H1 (cell line): Measurements from ENCODE around the gene CARD18. TPM values are rescaled to one million over a fixed set of nuclear protein-coding genes. Genes with fewer than 3 reads are reported as not detected.

Source experiments
- CTCF ChIA-PET: fragments of 300-600 bp; sonication (Branson Sonifier 250); formaldehyde crosslinking; loops from one replicate; lab custom pipeline; 2021; ENCODE audit not compliant: partially characterized antibody; lab: Charles Lee
- POLR2A ChIA-PET: fragments of 300-600 bp; sonication (Branson Sonifier 250); formaldehyde crosslinking; loops from one replicate; lab custom pipeline; 2021; ENCODE audit warnings: inconsistent platforms; ENCODE audit not compliant: partially characterized antibody; lab: Charles Lee
- DNase-seq, 2 experiments: peaks; one replicate each; pipeline versions ENCODE4 v3.0.0 to v3.0.0-alpha.2; 2010 to 2022; ENCODE audit warnings: low spot score in 2 of 2, low read depth in 1 of 2, mixed read lengths in 1 of 2
- FAIRE-seq: peaks from 2 replicates; lab custom pipeline; 2011; peaks lifted over from hg19 to GRCh38; lab: Jason Lieb, UNC
- H2AFZ ChIP-seq: 2 replicates; pipeline ENCODE4 v1.8.1; 2012; ENCODE audit warnings: low read length, inconsistent platforms
- H2AK5ac ChIP-seq: 2 replicates; pipeline ENCODE4 v1.6.1; 2013; ENCODE audit warnings: low read depth, low read length
- H2BK120ac ChIP-seq: replicated peaks from 2 replicates; pipeline ENCODE3; 2013; ENCODE audit warnings: low read depth, low read length, inconsistent platforms
- H2BK12ac ChIP-seq: 2 replicates; pipeline ENCODE4 v1.6.1; 2013; ENCODE audit warnings: low read depth, low read length
- H2BK15ac ChIP-seq: 2 replicates; pipeline ENCODE4 v1.6.1; 2013; ENCODE audit warnings: low read length
- H2BK20ac ChIP-seq: 2 replicates; pipeline ENCODE4 v1.6.1; 2013; ENCODE audit warnings: low read length
- H2BK5ac ChIP-seq: 2 replicates; pipeline ENCODE4 v1.6.1; 2013; ENCODE audit warnings: low read depth, low read length
- H3K14ac ChIP-seq: 2 replicates; pipeline ENCODE4 v1.6.1; 2013; ENCODE audit warnings: inconsistent platforms; ENCODE audit not compliant: insufficient read length
- H3K18ac ChIP-seq: 2 replicates; pipeline ENCODE4 v1.6.1; 2013; ENCODE audit warnings: low read length; ENCODE audit errors: extremely low read depth
- H3K23ac ChIP-seq: 2 replicates; pipeline ENCODE4 v1.6.1; 2013; ENCODE audit warnings: inconsistent platforms; ENCODE audit not compliant: insufficient read length
- H3K23me2 ChIP-seq: 2 replicates; pipeline ENCODE4 v1.6.1; 2013; ENCODE audit warnings: low read depth, low read length
- H3K27ac ChIP-seq: 2 replicates; pipeline ENCODE4 v1.6.1; 2011; ENCODE audit warnings: low read depth, low read length, inconsistent platforms
- H3K27me3 ChIP-seq, 4 experiments: replicated peaks in 1 of 4; 1 replicate in 1 of 4; 2 replicates in 3 of 4; pipeline versions ENCODE4 v1.6.1 to v1.8.1; 2011 to 2013; ENCODE audit warnings: low read length in 3 of 4, mild to moderate bottlenecking in 3 of 4, inconsistent platforms in 2 of 4, mixed read lengths in 2 of 4, moderate library complexity in 1 of 4; ENCODE audit not compliant: control insufficient read depth in 3 of 4, insufficient read depth in 3 of 4; ENCODE audit errors: extremely low read depth in 1 of 4
- H3K36me3 ChIP-seq, 4 experiments: 2 replicates each; pipeline versions ENCODE4 v1.6.1 to v1.8.1; 2011 to 2013; ENCODE audit warnings: mild to moderate bottlenecking in 4 of 4, low read length in 3 of 4, moderate library complexity in 2 of 4, control low read depth in 1 of 4, inconsistent platforms in 1 of 4; ENCODE audit not compliant: insufficient read depth in 4 of 4, control insufficient read depth in 2 of 4
- H3K4ac ChIP-seq: replicated peaks from 2 replicates; pipeline ENCODE3; 2013; ENCODE audit warnings: low read length, low read depth, mixed read lengths, inconsistent platforms; ENCODE audit not compliant: insufficient read length
- H3K4me1 ChIP-seq, 4 experiments: replicated peaks in 1 of 4; 1 replicate in 1 of 4; 2 replicates in 3 of 4; pipeline versions ENCODE4 v1.6.1 to v1.8.1; 2011 to 2013; ENCODE audit warnings: low read length in 3 of 4, inconsistent platforms in 2 of 4, mixed read lengths in 1 of 4; ENCODE audit not compliant: insufficient read depth in 4 of 4, control insufficient read depth in 3 of 4
- H3K4me2 ChIP-seq, 2 experiments: 2 replicates each; pipeline versions ENCODE4 v1.6.1 to v1.8.1; 2011 to 2013; ENCODE audit warnings: low read depth in 2 of 2, low read length in 2 of 2, control low read depth in 1 of 2, inconsistent platforms in 1 of 2, mild to moderate bottlenecking in 1 of 2; ENCODE audit not compliant: insufficient read depth in 1 of 2
- H3K4me3 ChIP-seq, 4 experiments: fragments of 200-600, 300-600 bp in 1 of 4; sonication (generic), shearing (Covaris generic), sonication (Bioruptor Twin) in 1 of 4; 2 replicates each; pipeline versions ENCODE4 v1.5.1 to v1.8.1; 2011 to 2016; ENCODE audit warnings: low read length in 4 of 4, low read depth in 3 of 4, control low read depth in 2 of 4, inconsistent platforms in 2 of 4, mild to moderate bottlenecking in 2 of 4, mixed read lengths in 1 of 4, moderate library complexity in 1 of 4; ENCODE audit not compliant: insufficient read depth in 2 of 4; ENCODE audit errors: extremely low read depth in 1 of 4
- H3K56ac ChIP-seq: replicated peaks from 2 replicates; pipeline ENCODE3; 2013; ENCODE audit warnings: low read depth, mild to moderate bottlenecking, mixed read lengths, low read length, inconsistent platforms; ENCODE audit not compliant: insufficient read length
- H3K79me1 ChIP-seq: 2 replicates; pipeline ENCODE4 v1.6.1; 2013; ENCODE audit warnings: low read depth, low read length, control low read depth
- H3K79me2 ChIP-seq, 2 experiments: 2 replicates each; pipeline versions ENCODE4 v1.6.1 to v1.8.1; 2012 to 2013; ENCODE audit warnings: low read length in 2 of 2, mild to moderate bottlenecking in 2 of 2, inconsistent platforms in 1 of 2; ENCODE audit not compliant: insufficient read depth in 2 of 2, control insufficient read depth in 1 of 2
- H3K9ac ChIP-seq, 4 experiments: replicated peaks in 1 of 4; 1 replicate in 1 of 4; 2 replicates in 3 of 4; pipeline versions ENCODE4 v1.6.1 to v1.8.1; 2011 to 2013; ENCODE audit warnings: low read depth in 3 of 4, low read length in 3 of 4, control low read depth in 2 of 4, mild to moderate bottlenecking in 2 of 4, moderate library complexity in 2 of 4, inconsistent platforms in 1 of 4; ENCODE audit errors: extremely low read depth in 1 of 4
- H3K9me3 ChIP-seq, 2 experiments: 2 replicates each; pipeline versions ENCODE4 v1.6.1 to v1.8.1; 2012 to 2013; ENCODE audit warnings: mild to moderate bottlenecking in 2 of 2, moderate library complexity in 2 of 2, control low read depth in 1 of 2, inconsistent platforms in 1 of 2, low read depth in 1 of 2, low read length in 1 of 2, mixed read lengths in 1 of 2; ENCODE audit not compliant: insufficient read depth in 2 of 2
- H4K20me1 ChIP-seq, 2 experiments: replicated peaks in 1 of 2; 2 replicates each; pipeline versions ENCODE3 to v1.8.1; 2011 to 2013; ENCODE audit warnings: inconsistent platforms in 2 of 2, low read length in 2 of 2, mild to moderate bottlenecking in 1 of 2; ENCODE audit not compliant: insufficient read depth in 2 of 2, control insufficient read depth in 1 of 2
- H4K5ac ChIP-seq: 2 replicates; pipeline ENCODE4 v1.6.1; 2013; ENCODE audit warnings: low read length, low read depth, mixed read lengths, inconsistent platforms; ENCODE audit not compliant: insufficient read length
- H4K8ac ChIP-seq: 2 replicates; pipeline ENCODE4 v1.8.0; 2013; ENCODE audit warnings: mild to moderate bottlenecking, moderate library complexity, low read length, inconsistent platforms; ENCODE audit not compliant: insufficient read depth; ENCODE audit errors: extremely low read depth
- H4K91ac ChIP-seq: replicated peaks from 2 replicates; pipeline ENCODE3; 2013; ENCODE audit warnings: low read length, mixed read lengths, inconsistent platforms; ENCODE audit not compliant: insufficient read length
- BCL11A ChIP-seq, 2 experiments: IDR thresholded peaks; one replicate each; pipeline ENCODE4 v1.6.1; 2011; ENCODE audit warnings: low read depth in 2 of 2, low read length in 2 of 2, mild to moderate bottlenecking in 2 of 2
- EGR1 ChIP-seq: IDR thresholded peaks from 2 replicates; pipeline ENCODE4 v1.6.1; 2011; ENCODE audit warnings: low read depth, low read length, borderline replicate concordance
- EZH2 ChIP-seq: fragments of 200-600 bp; sonication (generic); IDR thresholded peaks from 2 replicates; pipeline ENCODE4 v1.7.1; 2012; ENCODE audit warnings: low read depth, mild to moderate bottlenecking, moderate library complexity, low read length, inconsistent platforms; ENCODE audit not compliant: severe bottlenecking
- GABPA ChIP-seq: IDR thresholded peaks from 2 replicates; pipeline ENCODE4 v1.6.1; 2011; ENCODE audit warnings: mild to moderate bottlenecking, low read length, moderate library complexity, borderline replicate concordance; ENCODE audit not compliant: insufficient read depth
- HDAC2 ChIP-seq, 2 experiments: fragments of 300-600 bp in 1 of 2; sonication (generic) in 1 of 2; IDR thresholded peaks; 2 replicates each; pipeline ENCODE4 v1.6.1; 2011 to 2012; ENCODE audit warnings: low read depth in 2 of 2, low read length in 2 of 2, mild to moderate bottlenecking in 2 of 2, moderate library complexity in 2 of 2, borderline replicate concordance in 1 of 2, inconsistent platforms in 1 of 2
- KDM1A ChIP-seq: fragments of 200-600, 300-600 bp; sonication (generic); IDR thresholded peaks from 2 replicates; pipeline ENCODE4 v1.7.1; 2016; ENCODE audit warnings: mild to moderate bottlenecking, low read length, borderline replicate concordance
- PHF8 ChIP-seq: fragments of 200-600 bp; sonication (generic); conservative IDR thresholded peaks from 2 replicates; pipeline ENCODE4 v1.7.1; 2012; ENCODE audit warnings: low read depth, mild to moderate bottlenecking, inconsistent platforms, low read length, moderate library complexity
- POLR2AphosphoS5 ChIP-seq: IDR thresholded peaks from 2 replicates; pipeline ENCODE4 v1.6.1; 2011; ENCODE audit warnings: low read depth, low read length
- RAD21 ChIP-seq, 2 experiments: IDR thresholded peaks in 1 of 2; conservative IDR thresholded peaks in 1 of 2; 2 replicates each; pipeline ENCODE4 v1.6.1; 2011; ENCODE audit warnings: low read depth in 2 of 2, low read length in 2 of 2, improper control_type of control experiment in 1 of 2, inconsistent platforms in 1 of 2, mild to moderate bottlenecking in 1 of 2, moderate library complexity in 1 of 2
- RXRA ChIP-seq: IDR thresholded peaks from 2 replicates; pipeline ENCODE4 v1.6.1; 2011; ENCODE audit warnings: low read depth, mild to moderate bottlenecking, low read length, moderate library complexity; ENCODE audit not compliant: insufficient read depth
- TAF7 ChIP-seq: optimal IDR thresholded peaks from 2 replicates; pipeline ENCODE3; 2011; ENCODE audit warnings: low read depth, mild to moderate bottlenecking, inconsistent platforms, low read length, moderate library complexity, borderline replicate concordance
- WGBS, 2 experiments: shearing (Covaris generic) in 1 of 2; methylation state at CpG; one replicate each; pipeline versions ENCODE4 v1.1.6 to v1.1.7; 2013 to 2015; ENCODE audit warnings: low lambda C conversion rate in 2 of 2, mixed read lengths in 2 of 2, inconsistent platforms in 1 of 2, low coverage in 1 of 2, missing lambda C conversion rate in 1 of 2; ENCODE audit not compliant: insufficient replicate concordance in 2 of 2, insufficient coverage in 1 of 2, insufficient read length in 1 of 2; ENCODE audit errors: extremely low coverage in 1 of 2, missing lambda C conversion rate in 1 of 2; 5-methylcytosine and 5-hydroxymethylcytosine counted together
- polyA plus RNA-seq, 7 experiments: library from polyadenylated mRNA; depleted of rRNA in 3 of 7; stranded (reverse) in 5 of 7; unstranded in 2 of 7; fragments of >200 nt in 5 of 7; fragments of 200-250 nt in 2 of 7; gene quantifications; 1 replicate in 5 of 7; 2 replicates in 1 of 7; 4 replicates in 1 of 7; pipeline versions ENCODE4 v1.2.1 to v1.2.3, GENCODE V29; 2011 to 2013; ENCODE audit warnings: missing spikeins in 2 of 7, mixed read lengths in 2 of 7
- total RNA-seq: library from RNA; stranded (reverse); fragmentation: NEBNext Ultra II Directional; extraction: Animal tissue kit (Norgen Biotek cat#: 25700); gene quantifications from 2 replicates; pipeline ENCODE4 v1.2.1, GENCODE V29; 2021

Gene CARD18
- total and polyA plus RNA-seq, 2 of the 8 experiments (the other 6 are each of a cell fraction or from before 2014, with no cell fraction given): not detected

- FAIRE-seq (no peak), DNase-seq (no peak)
- H3K79me1 ChIP-seq: no peaks in the 10 kb centered on the region
- H3K56ac ChIP-seq: no peak overlapping the region
- H2BK5ac ChIP-seq: no peak overlapping the region
- H3K4ac ChIP-seq: no peak overlapping the region
- WGBS, 2 experiments: 95% methylated on average over 4 of the region's 4 CpGs; no CpG with 5 or more reads in 1 of the 2 experiments
- H4K5ac ChIP-seq: no peak overlapping the region
- H3K4me1 ChIP-seq: 0 out of 7 replicates have a peak, but pooled peaks cover 0 to 5% (median 0%) of the 10 kb centered on the region in 4 experiments
- H2AK5ac ChIP-seq: no peak overlapping the region
- no peak overlapping the region for H4K8ac ChIP-seq
- no peaks in the 10 kb centered on the region for H3K36me3 ChIP-seq
- H2BK20ac ChIP-seq: no peak overlapping the region
- H2BK120ac ChIP-seq: no peak overlapping the region
- no peak overlapping the region for H3K14ac ChIP-seq
- no peak overlapping the region for H2BK12ac ChIP-seq
- ChIA-PET POLR2A (no interaction called here), CTCF (no interaction called here)
- TF ChIP-seq BCL11A (IDR thresholded peaks at IDR 0.05; ENCODE audit: low read depth in 2 of 2, low read length in 2 of 2): no peak
- TF ChIP-seq TAF7: no peak
- TF ChIP-seq EZH2: no peak
- TF ChIP-seq KDM1A: no peak
- TF ChIP-seq HDAC2 (IDR thresholded peaks at IDR 0.05; ENCODE audit: borderline replicate concordance in 1 of 2, low read depth in 2 of 2, low read length in 2 of 2): no peak
- TF ChIP-seq PHF8: no peak
- no peak for TF ChIP-seq POLR2AphosphoS5
- no peak for TF ChIP-seq RXRA
- TF ChIP-seq EGR1: no peak
- no peak for TF ChIP-seq GABPA
- TF ChIP-seq RAD21 (IDR thresholded peaks at IDR 0.05 in 1 of 2, conservative IDR thresholded peaks at IDR 0.05 in 1 of 2; ENCODE audit: low read depth in 2 of 2, low read length in 2 of 2): no peak
- H3K18ac ChIP-seq: no peak overlapping the region
- H3K4me3 ChIP-seq: no peak overlapping the region
- no peak overlapping the region for H3K9ac ChIP-seq
- H3K9me3 ChIP-seq: no peaks in the 10 kb centered on the region
- no peaks in the 10 kb centered on the region for H4K20me1 ChIP-seq
- H2AFZ ChIP-seq: no peak overlapping the region
- H3K4me2 ChIP-seq: no peak overlapping the region
- H3K23ac ChIP-seq: no peak overlapping the region
- no peaks in the 10 kb centered on the region for H3K27me3 ChIP-seq
- H4K91ac ChIP-seq: no peak overlapping the region
- no peaks in the 10 kb centered on the region for H3K79me2 ChIP-seq
- no peaks in the 10 kb centered on the region for H3K23me2 ChIP-seq
- no peak overlapping the region for H3K27ac ChIP-seq
- H2BK15ac ChIP-seq: no peak overlapping the region
Measured at GRCh38 chr11:105156720-105157119, 17.2 kb upstream of the CARD18 start.
